ENCODE measurements around the gene PHLDA3.

GRCh38 chr1:201459775-201460174 lies 9.2 kb downstream of the PHLDA3 start:
- no peak for TF ChIP-seq CTCF (IDR thresholded peaks at IDR 0.05)
- TF ChIP-seq POLR2A (IDR thresholded peaks at IDR 0.05): no peak
- TF ChIP-seq EP300 (IDR thresholded peaks at IDR 0.05): no peak

All from tibial nerve (tissue), 4 donors.